Measurements from ENCODE around the gene USP21.

USP21 gene

DNA sequence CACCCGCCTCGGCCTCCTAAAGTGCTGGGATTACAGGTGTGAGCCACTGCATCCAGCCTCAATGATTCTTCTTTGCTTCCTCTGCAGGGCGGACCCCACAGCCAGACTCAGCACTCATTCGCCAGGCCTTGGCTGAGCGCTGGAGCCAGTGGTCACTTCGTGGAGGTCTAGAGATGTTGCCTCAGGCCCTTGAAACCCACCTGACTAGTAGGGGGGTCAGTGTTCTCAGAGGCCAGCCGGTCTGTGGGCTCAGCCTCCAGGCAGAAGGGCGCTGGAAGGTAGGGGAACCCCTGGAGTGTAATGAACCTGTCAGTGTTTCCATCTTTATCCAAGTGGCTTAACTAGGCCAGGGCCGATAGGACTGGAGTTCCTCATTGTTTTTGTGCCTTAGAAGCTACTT is 9.6 kb downstream of the USP21 start:
- in situ Hi-C loops (cut with HindIII; ENCODE audit: low sequenced_read_pairs) = no loop called here

DNA sequence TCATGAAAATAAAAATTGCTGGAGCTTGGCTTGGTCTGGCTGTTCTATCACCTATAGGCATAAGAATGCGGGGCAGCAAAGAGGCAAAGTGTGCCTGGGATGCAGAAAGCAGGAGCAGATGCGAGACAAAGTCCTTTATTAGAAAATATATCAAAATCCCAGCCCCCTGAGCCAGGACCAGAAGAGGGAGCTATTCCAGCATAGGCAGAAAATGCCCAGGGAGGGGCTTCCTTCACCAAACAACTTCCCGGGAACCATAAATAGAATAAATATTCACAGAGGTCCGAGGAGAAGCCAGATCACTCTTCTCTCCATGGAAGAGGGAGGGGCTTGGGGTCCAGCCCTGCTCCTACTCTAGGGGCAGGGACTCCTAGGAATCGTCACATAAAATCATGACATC is 11.9 kb downstream of the USP21 start:
- in situ Hi-C loops (cut with HindIII; ENCODE audit: low sequenced_read_pairs) = no loop called here

DNA sequence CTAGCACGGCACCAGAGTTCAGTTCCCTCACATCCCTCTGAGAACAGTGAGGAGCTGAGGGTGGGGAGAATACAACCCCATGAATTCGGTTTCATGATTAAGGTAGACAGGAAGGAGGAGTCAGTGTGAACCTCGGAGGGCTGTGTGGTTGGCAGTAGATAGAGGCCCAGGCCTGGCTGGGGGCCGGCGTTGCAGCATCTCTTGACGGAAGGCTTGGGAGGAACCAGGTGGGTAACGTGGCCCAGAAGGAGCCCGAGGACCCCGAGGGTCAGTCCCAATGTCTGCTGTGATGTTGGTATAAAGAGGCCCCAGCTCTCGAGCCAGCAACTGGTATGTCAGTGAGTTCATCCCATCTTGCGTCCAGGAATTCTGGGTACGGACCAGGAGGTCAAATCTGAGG is 12.4 kb downstream of the USP21 start:
- in situ Hi-C loops (cut with HindIII; ENCODE audit: low sequenced_read_pairs) = no loop called here

DNA sequence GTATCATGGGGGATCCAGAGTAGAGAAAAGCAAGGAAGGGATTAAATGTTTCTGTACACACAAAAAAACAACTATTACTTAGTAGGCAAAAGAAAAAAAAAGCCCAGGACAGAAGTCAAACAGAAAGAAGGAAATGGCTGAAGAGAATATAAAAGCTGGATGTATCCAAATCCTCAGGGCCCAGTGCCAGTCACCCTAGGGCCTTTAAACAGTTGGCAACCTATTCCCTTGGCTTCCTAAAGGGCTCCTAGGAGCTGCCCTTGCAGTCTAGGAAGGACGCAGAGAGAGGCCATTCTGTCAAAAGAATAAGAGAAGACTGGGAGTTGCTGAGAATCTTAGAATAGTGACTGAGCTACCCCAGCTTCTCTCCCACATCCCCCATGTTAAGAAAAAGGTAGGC is 13.0 kb downstream of the USP21 start:
- in situ Hi-C loops (cut with HindIII; ENCODE audit: low sequenced_read_pairs) = no loop called here

DNA sequence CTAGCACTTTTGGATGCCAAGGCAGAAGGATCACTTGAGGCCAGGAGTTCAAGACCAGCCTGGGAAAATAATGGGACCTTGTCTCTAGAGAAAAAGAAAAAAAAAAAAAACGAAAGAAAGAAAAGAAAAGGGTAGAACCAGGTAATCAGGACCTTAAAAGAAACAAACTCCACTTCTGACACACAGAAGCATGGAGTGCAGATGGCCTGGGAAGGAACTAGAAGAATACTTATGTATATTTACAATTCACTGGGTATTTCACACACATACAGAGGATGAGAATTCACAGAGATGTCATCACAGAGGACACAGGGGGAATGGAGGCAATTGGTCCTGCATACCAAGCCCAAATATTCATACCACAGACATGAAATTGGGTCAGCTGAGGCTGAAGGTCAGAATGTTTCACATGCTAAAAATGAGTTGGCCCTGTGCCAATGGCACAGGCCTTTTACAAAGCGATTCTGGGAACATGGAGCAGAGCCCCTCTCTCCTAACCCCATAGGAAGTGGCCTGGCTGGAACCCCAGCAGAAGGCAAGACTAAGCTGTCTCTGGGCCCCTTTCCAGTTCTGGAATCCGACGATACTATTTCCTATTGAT is 13.6 kb downstream of the USP21 start:
- in situ Hi-C loops (cut with HindIII; ENCODE audit: low sequenced_read_pairs) = no loop called here

DNA sequence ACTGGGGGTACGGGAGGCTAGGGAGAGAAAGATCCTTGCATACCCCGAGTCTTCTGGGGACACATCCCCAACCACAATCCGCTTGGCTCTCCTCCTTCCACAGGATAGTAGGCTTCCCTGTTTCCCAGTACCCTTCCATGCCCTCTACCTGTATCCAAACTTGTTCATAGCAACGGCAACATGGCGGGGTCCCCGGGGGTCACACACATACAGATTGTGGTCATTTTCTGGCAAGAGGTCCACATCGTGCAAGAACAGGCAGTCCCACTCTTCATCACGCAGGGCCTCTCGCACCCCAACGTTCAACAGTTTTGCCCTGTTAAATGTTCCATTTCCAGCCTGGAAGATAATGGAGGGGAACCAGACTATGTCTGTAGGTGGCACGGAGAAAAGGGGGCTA is 14.4 kb downstream of the USP21 start:
- in situ Hi-C loops (cut with HindIII; ENCODE audit: low sequenced_read_pairs) = no loop called here

DNA sequence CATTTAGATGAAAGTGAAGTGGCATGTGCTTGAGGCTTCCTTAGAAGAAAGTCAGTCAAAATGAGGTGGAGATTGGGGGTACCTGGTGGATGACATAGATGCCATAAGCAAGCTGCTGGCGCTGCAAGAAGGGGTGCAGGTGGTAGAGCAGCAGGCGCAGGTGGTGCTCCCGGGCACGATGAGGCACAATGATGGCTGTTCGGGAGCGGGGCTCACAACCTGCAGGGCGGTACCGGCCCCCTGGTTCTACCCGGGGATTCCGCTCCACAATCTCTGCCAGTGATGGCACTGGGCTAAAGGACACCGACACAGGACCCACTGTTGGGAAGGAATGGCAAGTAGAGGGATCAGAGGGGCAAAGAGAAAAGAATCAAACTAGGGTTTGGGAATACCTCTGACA is 15.6 kb downstream of the USP21 start:
- in situ Hi-C loops (cut with HindIII; ENCODE audit: low sequenced_read_pairs) = no loop called here

DNA sequence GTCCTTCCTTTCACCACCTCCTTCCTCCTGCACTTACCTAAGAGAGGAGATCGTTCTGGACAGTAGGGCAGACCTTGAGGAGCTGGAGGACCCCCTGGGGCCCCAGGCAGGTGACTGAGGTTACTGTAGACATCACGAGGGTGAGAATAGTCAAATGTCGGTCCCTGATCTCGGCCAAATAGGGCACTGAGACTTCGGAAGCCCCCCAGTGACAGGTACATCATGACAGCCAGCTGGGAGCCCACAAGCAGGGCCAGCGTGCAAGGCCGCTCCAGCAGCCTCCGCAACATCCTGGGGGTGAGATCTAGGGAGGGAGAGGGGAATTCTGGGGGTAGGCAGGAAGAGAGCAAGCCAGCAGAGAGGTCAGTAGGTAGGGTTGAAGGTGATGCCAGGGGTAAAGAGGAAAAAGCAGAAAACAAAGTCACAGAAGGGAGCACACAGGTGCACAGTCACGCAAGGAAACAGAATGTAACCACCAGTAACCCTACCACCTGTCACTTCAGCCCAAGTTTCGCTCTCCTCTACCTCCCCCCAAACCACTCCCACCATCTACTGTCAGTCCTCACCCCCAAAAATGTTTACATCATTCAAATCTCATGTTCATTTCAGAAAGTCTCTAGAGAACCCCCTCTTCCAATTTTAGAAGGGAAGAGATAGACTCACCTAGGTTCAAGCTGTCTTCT is 16.6 kb downstream of the USP21 start:
- in situ Hi-C loops (cut with HindIII; ENCODE audit: low sequenced_read_pairs) = no loop called here

DNA sequence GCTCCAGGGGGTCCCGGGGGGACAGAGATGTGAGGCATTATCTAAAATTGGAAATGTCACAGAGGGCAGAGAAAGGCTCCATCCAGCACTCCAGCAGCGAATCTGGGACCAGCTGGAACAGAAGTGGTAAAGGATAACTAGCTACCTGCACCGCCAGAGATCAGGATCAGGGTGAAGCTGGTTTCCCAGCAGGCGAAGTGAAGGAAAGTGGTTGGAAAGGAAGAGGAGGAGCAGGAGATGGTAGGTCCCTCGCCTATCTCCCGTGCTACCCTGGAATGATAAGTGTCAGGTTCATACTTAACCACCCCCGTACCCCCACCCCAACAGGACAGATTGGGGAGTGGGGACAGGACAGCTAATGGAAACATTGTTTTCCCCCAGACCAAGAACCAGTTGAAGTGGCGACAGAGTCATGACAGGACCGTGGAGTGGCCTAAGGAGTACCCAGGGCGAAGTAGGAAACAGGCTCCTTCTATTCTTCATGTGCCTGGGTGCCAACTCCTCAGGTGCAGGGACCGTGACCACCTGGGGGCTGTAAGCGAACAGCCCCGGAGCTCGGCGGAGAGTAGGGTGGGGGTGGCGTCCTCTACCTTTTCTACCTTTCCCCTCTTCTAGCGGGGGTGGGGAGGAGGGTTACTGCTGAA is 17.3 kb downstream of the USP21 start:
- in situ Hi-C loops (cut with HindIII; ENCODE audit: low sequenced_read_pairs) = no loop called here

DNA sequence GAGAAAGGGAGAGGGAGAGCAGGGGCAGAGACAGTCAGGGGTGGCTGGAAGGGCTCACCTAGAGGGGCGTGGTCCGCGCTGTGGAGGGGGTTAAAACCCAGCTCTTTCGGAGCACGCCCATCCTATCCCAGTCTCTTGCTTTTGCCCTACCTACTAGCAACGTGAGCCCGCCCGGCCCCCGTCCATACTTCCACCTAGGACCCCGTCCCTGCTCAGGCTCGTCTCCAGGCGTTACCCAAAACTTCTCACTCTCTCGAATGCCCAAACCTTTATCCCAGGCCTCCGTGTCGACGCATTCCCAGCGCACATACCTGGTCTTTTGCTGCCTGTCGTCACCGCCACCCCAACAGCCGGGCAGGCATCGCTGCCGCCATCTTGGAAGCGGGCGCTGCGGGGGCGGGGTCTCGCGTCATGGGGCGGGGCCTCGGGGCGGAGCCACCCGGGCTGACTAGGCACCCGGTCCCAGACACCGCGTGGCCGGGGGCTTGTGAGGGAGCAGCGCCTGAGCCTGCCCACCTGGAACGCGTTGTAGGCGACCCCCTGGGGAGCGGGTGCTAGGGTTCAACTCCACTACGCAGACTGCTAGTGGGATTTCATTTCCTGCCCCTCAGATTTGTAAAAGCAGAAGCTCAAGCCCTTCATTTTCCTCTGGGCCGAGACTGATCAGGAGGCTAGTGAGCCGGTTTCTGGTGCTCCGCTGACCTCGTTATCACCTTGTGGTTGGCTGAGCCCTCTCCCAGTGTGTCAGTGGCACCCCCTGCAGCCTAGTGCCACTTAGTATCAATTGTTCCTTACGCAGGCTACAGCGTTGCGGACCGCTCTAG is 18.0 kb downstream of the USP21 start, which contains the start of gene B4GALT3:
Gene B4GALT3 (minus strand): TSS at position 396 of the 824 bp plus-strand sequence. CDS start 1,447 bp downstream, outside the sequence.
- in situ Hi-C loops (cut with HindIII; ENCODE audit: low sequenced_read_pairs) = no loop called here

DNA sequence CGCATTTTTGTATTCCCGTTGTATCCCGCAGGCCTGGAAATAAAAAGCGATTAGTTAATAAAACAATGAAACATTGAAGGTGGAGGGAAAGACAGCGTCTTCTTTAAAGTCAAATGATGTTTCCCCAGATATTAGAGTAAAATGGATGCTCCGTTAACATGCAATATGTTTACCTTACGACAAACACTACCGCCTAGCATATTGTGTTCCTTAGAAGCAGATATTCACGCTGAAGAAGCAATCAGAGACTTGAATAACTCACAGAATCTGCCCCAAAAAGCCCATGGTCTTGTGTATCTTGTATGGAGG is 18.6 kb downstream of the USP21 start:
- in situ Hi-C loops (cut with HindIII; ENCODE audit: low sequenced_read_pairs) = no loop called here

DNA sequence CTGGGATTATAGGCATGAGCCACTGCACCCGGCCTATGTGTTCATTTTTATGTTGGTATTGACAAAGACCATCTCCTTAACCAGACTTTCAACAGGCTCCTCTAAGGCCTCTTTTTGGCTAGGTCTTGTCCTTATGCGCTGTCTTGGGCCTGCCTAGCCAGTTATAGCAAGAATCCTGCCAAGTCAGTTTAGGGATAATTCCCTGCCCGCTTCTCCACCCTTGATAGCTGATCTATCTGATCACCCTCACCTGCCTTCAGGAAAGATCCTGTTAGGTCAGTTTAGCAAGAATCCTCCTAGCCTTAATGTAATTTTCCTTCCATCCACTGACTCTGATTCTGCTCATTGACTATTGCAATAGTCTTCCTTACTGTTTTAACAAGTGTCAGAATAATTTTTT is 20.4 kb downstream of the USP21 start:
- in situ Hi-C loops (cut with HindIII; ENCODE audit: low sequenced_read_pairs) = no loop called here

DNA sequence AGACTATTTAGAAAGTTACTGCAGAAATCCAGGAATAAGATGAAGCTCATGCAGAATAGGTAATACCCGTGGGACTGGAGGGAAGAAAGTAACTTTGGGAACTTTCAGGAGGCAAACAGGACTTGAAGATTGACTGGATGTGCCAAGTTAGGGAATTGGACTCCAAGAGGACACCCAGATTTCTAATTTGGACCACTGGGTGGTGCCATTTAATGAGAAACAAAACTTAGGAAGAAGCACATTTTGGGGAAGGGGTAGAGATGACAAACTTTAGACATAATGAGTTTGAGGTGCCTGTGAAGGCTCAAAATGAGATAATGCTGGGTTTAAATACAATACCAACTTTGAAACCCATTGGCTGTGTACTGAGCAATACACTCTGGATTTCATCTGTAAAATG is 21.3 kb downstream of the USP21 start:
- in situ Hi-C loops (cut with HindIII; ENCODE audit: low sequenced_read_pairs) = no loop called here

DNA sequence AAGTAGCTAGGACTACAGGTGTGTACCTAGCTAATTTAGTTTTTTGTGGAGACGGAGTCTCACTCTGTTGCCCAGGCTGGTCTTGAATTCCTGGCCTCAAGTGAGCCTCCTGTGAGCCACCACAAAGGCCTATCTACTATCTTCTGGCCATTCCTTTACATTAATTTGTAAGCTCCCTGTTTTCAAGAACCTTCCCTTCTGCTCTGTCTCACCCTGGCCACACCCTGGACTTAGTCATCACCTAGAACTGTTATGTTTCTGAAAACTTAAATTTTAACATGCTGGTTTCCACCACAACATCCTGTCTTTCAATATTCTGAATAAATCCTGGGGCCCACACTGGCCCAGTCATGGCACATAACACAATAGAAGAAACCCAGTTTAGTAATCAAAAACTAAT is 22.9 kb downstream of the USP21 start:
- in situ Hi-C loops (cut with HindIII; ENCODE audit: low sequenced_read_pairs) = no loop called here

DNA sequence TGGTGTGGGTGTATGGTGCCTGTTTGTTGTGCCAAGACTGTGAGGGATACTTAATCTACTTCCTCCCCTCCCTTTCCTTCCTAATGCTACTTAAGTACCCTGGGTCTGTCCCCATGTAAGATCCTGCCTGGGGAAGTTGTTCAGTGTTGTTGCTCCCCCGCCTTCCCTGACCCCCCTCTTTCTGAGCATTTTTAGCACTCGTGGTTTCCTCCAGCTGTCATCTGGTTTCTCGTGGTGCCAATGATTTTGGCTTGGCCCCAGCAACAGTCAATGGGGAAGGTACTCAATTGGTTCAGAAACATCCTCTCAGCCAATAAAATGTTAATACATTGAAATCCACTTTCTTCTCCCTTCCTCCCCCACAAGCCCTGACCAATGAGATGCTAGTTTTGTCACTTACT is 26.0 kb downstream of the USP21 start:
- in situ Hi-C loops (cut with HindIII; ENCODE audit: low sequenced_read_pairs) = no loop called here

DNA sequence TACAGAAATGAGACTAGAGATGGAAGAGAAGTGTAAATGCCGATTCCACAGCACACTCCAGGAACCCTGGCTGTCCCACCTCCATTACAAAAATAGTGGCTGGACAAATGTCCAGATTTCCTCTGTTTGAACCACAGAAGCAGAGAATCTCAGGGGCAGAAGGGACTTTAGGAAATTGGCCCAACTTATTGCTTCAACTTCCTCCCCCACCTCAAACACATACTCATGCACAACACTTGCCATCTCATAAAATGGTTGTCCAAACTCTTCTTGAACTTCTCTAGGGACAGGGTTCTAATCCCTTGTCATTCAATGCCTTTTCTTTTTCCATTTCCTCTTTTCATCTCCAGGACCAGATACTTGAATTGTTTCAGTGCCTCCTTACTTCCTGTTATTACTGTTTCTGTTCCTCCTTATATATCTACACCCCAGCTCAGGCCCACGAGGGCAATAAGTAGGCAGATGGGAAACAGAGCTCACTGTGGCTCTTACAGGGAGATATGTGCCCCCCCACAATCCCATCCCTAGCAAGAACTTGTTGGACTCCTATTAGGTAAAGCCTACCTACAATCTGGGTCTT is 26.5 kb downstream of the USP21 start:
- in situ Hi-C loops (cut with HindIII; ENCODE audit: low sequenced_read_pairs) = no loop called here

DNA sequence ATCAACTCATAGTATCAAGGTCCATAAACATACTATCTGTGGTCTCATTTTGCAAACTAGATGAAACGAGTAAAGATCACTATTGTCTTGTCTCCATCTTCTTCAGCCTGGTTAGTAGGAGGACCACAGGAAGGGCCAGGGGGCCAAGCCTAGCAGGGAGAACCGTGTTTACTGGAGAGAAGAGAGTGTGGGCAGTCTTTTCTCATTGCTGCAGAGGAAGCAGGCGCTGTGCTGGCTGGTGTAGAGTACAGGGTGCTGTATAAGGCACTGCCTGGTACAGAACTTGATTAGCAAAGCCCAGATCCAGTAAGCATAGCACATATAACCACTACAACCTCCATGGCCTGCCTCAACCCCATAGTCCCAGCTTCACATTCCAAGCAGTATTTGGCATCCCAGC is 28.0 kb downstream of the USP21 start:
- in situ Hi-C loops (cut with HindIII; ENCODE audit: low sequenced_read_pairs) = no loop called here

DNA sequence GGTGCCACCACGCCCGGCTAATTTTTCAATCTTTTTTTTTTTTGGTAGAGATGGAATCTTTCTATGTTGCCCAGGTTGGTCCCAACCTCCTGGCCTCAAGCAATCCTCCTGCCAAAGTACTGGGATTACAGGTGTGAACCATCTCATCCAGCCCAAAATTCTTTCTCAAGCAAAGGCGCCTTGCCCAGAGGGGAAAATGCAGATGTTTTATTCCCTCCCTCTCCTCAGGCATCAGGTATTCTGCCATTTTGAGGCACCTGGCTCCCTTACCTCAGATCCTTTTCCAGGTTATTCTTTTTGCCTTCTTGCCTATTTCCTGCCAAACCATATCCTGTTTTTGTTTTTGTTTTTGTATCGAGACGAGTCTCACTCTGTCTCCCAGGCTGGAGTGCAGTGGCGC is 29.1 kb downstream of the USP21 start:
- in situ Hi-C loops (cut with HindIII; ENCODE audit: low sequenced_read_pairs) = no loop called here

DNA sequence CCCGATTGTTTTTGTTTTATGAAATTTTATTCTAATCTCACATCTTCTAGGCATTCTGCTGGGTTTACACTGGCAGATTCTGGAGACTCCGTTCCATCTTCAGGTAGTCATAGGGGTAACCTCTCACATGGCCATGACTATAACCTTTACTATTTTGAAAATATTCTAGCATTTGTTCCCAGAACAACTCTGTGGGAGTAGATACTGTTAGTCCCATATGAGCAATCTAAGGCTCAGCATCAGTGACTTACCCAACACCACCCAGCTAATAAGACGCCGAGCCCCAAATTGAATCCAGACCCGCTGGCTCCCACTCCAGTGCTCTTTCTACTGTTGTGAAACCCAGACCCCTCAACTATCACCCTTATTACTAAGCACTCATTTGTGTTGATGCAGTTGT is 29.7 kb downstream of the USP21 start:
- in situ Hi-C loops (cut with HindIII; ENCODE audit: low sequenced_read_pairs) = no loop called here

DNA sequence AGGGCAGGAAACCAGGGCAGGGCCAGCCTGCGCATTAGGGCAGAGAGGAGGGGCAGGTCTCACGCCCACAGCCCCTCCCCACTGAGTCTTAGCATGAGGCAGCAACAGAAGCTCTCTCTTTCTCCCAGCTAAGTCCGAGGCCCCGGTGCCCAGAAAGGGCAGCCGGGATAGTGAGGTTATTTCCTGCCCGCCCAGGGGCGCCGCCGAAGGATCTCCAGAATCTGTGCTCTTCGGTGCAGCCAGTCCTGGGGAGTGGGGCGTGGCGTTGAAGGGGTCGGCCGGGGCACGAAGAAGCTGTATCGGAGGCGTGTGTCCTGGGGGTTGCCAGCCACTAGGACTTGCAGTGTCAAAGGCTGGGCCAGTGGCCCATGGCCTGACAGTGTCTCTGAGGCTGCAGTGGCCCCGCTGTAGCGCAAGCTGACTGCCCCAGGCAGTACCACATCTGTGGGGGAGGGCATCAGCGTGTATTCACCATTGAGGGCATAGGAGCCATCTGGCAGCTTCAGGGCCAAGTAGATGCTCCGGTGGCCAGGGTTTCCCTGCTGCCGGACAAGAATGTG is 31.7 kb downstream of the USP21 start:
- in situ Hi-C loops (cut with HindIII; ENCODE audit: low sequenced_read_pairs) = no loop called here

DNA sequence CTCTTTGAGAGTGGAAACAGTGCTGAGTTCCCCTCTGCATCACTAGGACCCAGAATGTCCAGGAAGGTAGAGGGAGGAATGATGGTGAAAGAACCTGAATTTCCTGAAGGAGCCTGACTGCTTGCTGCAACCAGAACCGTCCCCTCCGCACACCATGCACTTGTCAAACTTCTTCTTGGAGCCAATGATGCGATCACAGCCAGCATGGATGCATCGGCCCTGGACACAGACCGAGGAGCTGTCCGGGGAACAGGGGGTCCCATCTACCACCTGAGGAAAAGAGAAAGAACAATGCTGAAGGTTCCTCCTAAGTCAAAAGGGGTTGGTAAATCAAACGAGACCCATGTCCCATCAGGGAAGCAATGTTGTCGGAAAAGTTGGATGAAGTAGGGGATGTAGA is 32.7 kb downstream of the USP21 start:
- in situ Hi-C loops (cut with HindIII; ENCODE audit: low sequenced_read_pairs) = no loop called here
